GM12878 (cell line): ENCODE data around the gene NUFIP1. TPM values are rescaled to one million over a fixed set of nuclear protein-coding genes. Genes with fewer than 3 reads are reported as not detected.

Experiments used
- ATAC-seq: fragments of 200-7000 bp; cut with Tn5 transposase; 3 replicates; pipeline ENCODE4 v1.9.1; 2020; ENCODE audit warnings: mild to moderate bottlenecking, moderate library complexity
- BruUV-seq: library from RNA; stranded (reverse); fragments of 400-500 nt; replicated peaks from 2 replicates; lab custom pipeline; 2021; lab: Mats Ljungman, UMichigan
- CTCF ChIA-PET: fragments of 300-600 bp; sonication (Branson Sonifier 250); formaldehyde crosslinking; extraction: SDS; loops from one replicate; lab custom pipeline; 2021; ENCODE audit warnings: inconsistent platforms; lab: Yijun Ruan, JAX
- POLR2A ChIA-PET: fragments of 350-600 bp; formaldehyde crosslinking; extraction: SDS; loops from one replicate; lab custom pipeline; 2021; ENCODE audit warnings: inconsistent platforms; lab: Charles Lee
- RAD21 ChIA-PET: fragments of 300-600 bp; sonication (Branson Sonifier 250); formaldehyde crosslinking; loops from one replicate; lab custom pipeline; 2023; ENCODE audit warnings: antibody characterized with exemption; ENCODE audit not compliant: unreplicated experiment; lab: Charles Lee
- SMC1A ChIA-PET: fragments of 300-600 bp; sonication (Branson Sonifier 250); formaldehyde crosslinking; loops from one replicate; lab custom pipeline; 2023; ENCODE audit not compliant: unreplicated experiment, uncharacterized antibody; lab: Charles Lee
- DNase-seq: peaks from one replicate; pipeline ENCODE4 v3.0.0-alpha.2; 2011; ENCODE audit warnings: low read depth, low spot score
- FAIRE-seq: peaks from 3 replicates; lab custom pipeline; 2011; peaks lifted over from hg19 to GRCh38; lab: Jason Lieb, UNC
- H2AFZ ChIP-seq: 2 replicates; pipeline ENCODE4 v1.6.0; 2011; ENCODE audit warnings: low read depth, low read length, control low read depth; ENCODE audit not compliant: control insufficient read depth
- H3K27ac ChIP-seq: 2 replicates; pipeline ENCODE4 v1.5.1; 2011; ENCODE audit warnings: control low read depth; ENCODE audit not compliant: control insufficient read depth, insufficient read depth
- H3K27me3 ChIP-seq, 2 experiments: replicated peaks in 1 of 2; 2 replicates each; pipeline versions ENCODE4 v1.6.0 to v1.6.1; 2011; ENCODE audit warnings: low read length in 1 of 2; ENCODE audit not compliant: control insufficient read depth in 2 of 2, insufficient read depth in 2 of 2
- H3K36me3 ChIP-seq, 2 experiments: 2 replicates each; pipeline ENCODE4 v1.5.1; 2011; ENCODE audit warnings: low read length in 1 of 2; ENCODE audit not compliant: control insufficient read depth in 2 of 2, insufficient read depth in 2 of 2
- H3K4me1 ChIP-seq: 2 replicates; pipeline ENCODE4 v1.6.1; 2011; ENCODE audit warnings: mild to moderate bottlenecking, low read length, moderate library complexity, mixed read lengths; ENCODE audit not compliant: control insufficient read depth, insufficient read depth
- H3K4me2 ChIP-seq: 2 replicates; pipeline ENCODE4 v1.6.0; 2011; ENCODE audit warnings: control low read depth; ENCODE audit not compliant: control insufficient read depth, insufficient read depth
- H3K4me3 ChIP-seq: fragments of 200-600 bp; sonication (generic); 2 replicates; pipeline ENCODE4 v1.5.1; 2016
- H3K79me2 ChIP-seq: 2 replicates; pipeline ENCODE4 v1.6.0; 2011; ENCODE audit warnings: low read length; ENCODE audit not compliant: control insufficient read depth, insufficient read depth
- H3K9ac ChIP-seq: 2 replicates; pipeline ENCODE4 v1.8.0; 2011; ENCODE audit warnings: low read length, control low read depth, mixed read lengths; ENCODE audit not compliant: control insufficient read depth, insufficient read depth
- H3K9me3 ChIP-seq: replicated peaks from 3 replicates; pipeline ENCODE4 v1.5.1; 2011; ENCODE audit warnings: mild to moderate bottlenecking, low read length; ENCODE audit not compliant: control insufficient read depth, insufficient read depth
- H4K20me1 ChIP-seq: 2 replicates; pipeline ENCODE4 v1.6.0; 2011; ENCODE audit not compliant: control insufficient read depth, insufficient read depth
- ATF2 ChIP-seq: IDR thresholded peaks from 2 replicates; pipeline ENCODE4 v1.6.1; 2012; ENCODE audit warnings: low read length, inconsistent platforms
- BCL11A ChIP-seq: IDR thresholded peaks from 2 replicates; pipeline ENCODE4 v1.6.1; 2011; ENCODE audit warnings: low read depth, low read length
- BCL3 ChIP-seq: IDR thresholded peaks from 2 replicates; pipeline ENCODE4 v1.6.1; 2011; ENCODE audit warnings: borderline replicate concordance, low read depth, mild to moderate bottlenecking, moderate library complexity, low read length; ENCODE audit not compliant: insufficient read depth, poor library complexity, severe bottlenecking
- BCLAF1 ChIP-seq: fragments of 450-650 bp; IDR thresholded peaks from 2 replicates; pipeline ENCODE4 v1.6.1; 2017; ENCODE audit warnings: antibody characterized with exemption, mild to moderate bottlenecking, moderate library complexity
- BMI1 ChIP-seq: fragments of 450-650 bp; IDR thresholded peaks from 2 replicates; pipeline ENCODE4 v1.6.1; 2016; ENCODE audit warnings: mild to moderate bottlenecking, moderate library complexity, borderline replicate concordance
- CREB1 ChIP-seq: IDR thresholded peaks from 2 replicates; pipeline ENCODE4 v1.6.1; 2012; ENCODE audit warnings: low read depth, mild to moderate bottlenecking, inconsistent platforms
- ETV6 ChIP-seq, 2 experiments: fragments of 450-650 bp in 1 of 2; IDR thresholded peaks in 1 of 2; conservative IDR thresholded peaks in 1 of 2; 2 replicates each; pipeline ENCODE4 v1.6.1; 2014; ENCODE audit warnings: antibody characterized with exemption in 1 of 2, borderline replicate concordance in 1 of 2, low read depth in 1 of 2, mild to moderate bottlenecking in 1 of 2, moderate library complexity in 1 of 2
- IKZF2 ChIP-seq, 2 experiments: fragments of 450-650 bp; IDR thresholded peaks; 2 replicates each; pipeline ENCODE4 v1.6.1; 2017; ENCODE audit warnings: mild to moderate bottlenecking in 2 of 2, moderate library complexity in 2 of 2
- MXI1 ChIP-seq: fragments of 150-350 bp; IDR thresholded peaks from 2 replicates; pipeline ENCODE4 v1.6.1; 2011; ENCODE audit warnings: low read depth, mild to moderate bottlenecking, inconsistent platforms, low read length, improper control_type of control experiment
- NFYA ChIP-seq: IDR thresholded peaks from 2 replicates; pipeline ENCODE4 v1.6.1; 2011; ENCODE audit warnings: low read depth, mild to moderate bottlenecking, low read length, improper control_type of control experiment, borderline replicate concordance
- NFYB ChIP-seq: IDR thresholded peaks from 2 replicates; pipeline ENCODE4 v1.6.1; 2011; ENCODE audit warnings: low read depth, mild to moderate bottlenecking, low read length, improper control_type of control experiment, moderate library complexity; ENCODE audit not compliant: insufficient read depth
- RELB ChIP-seq: fragments of 450-650 bp; IDR thresholded peaks from 2 replicates; pipeline ENCODE4 v1.6.1; 2017; ENCODE audit warnings: low read depth, mild to moderate bottlenecking, moderate library complexity
- SKIL ChIP-seq: fragments of 450-650 bp; IDR thresholded peaks from 2 replicates; pipeline ENCODE4 v1.6.1; 2017; ENCODE audit warnings: mild to moderate bottlenecking, low read depth, inconsistent platforms; ENCODE audit not compliant: poor library complexity, severe bottlenecking
- SUPT20H ChIP-seq: IDR thresholded peaks from 2 replicates; pipeline ENCODE4 v1.6.1; 2011; ENCODE audit warnings: low read depth, mild to moderate bottlenecking, low read length, moderate library complexity, borderline replicate concordance; ENCODE audit not compliant: control insufficient read depth
- in situ Hi-C: fragments of 300-500 bp; cut with MboI; formaldehyde crosslinking; loops from 9 replicates; pipeline ENCODE4 v1.14.3; 2018; ENCODE audit warnings: mixed read lengths
- intact Hi-C: fragments of 100-400 bp; cut with micrococcal nuclease; formaldehyde crosslinking; loops from one replicate; pipeline ENCODE4 v1.14.2; 2022; ENCODE audit not compliant: unreplicated experiment
- polyA plus RNA-seq, 11 experiments: library from polyadenylated mRNA; depleted of rRNA in 4 of 11; unstranded in 6 of 11; stranded (reverse) in 5 of 11; fragments of >200 nt; fragmentation: Nextera tagmentation in 4 of 11; fragmentation: Illumina TruSeq in 1 of 11; extraction: Ambion mirVana in 4 of 11; extraction: Trizol in 1 of 11; gene quantifications; 1 replicate in 1 of 11; 2 replicates in 10 of 11; pipeline versions ENCODE4 v1.2.1 to v1.2.3, GENCODE V29; 2011 to 2016; ENCODE audit warnings: inconsistent platforms in 2 of 11, missing spikeins in 2 of 11, low read depth in 1 of 11
- total RNA-seq, 4 experiments: library from RNA; depleted of rRNA in 3 of 4; stranded (reverse); fragments of >200 nt in 3 of 4; fragmentation: Illumina TruSeq in 1 of 4; extraction: Trizol in 1 of 4; gene quantifications; 2 replicates each; pipeline versions ENCODE4 v1.2.1 to v1.2.3, GENCODE V29; 2013 to 2021

The NUFIP1 gene
- total and polyA plus RNA-seq, 10 of the 15 experiments (the other 5 are each of a cell fraction or from before 2014, with no cell fraction given): 2.5 to 11.2 (median 7.0) TPM

GRCh38 chr13:45036206-45036605 is 46.9 kb upstream of the NUFIP1 start:
- H3K79me2 ChIP-seq: no peaks in the 10 kb centered on the region
- no peaks in the 10 kb centered on the region for H4K20me1 ChIP-seq
- DNase-seq (no peak), ATAC-seq (no peak), FAIRE-seq (no peak)
- CTCF ChIA-PET: no interaction called here
- H3K4me2 ChIP-seq: no peak overlapping the region
- no peak overlapping the region for H2AFZ ChIP-seq
- RAD21 ChIA-PET: no interaction called here
- H3K36me3 ChIP-seq: no peaks in the 10 kb centered on the region; a peak in 2 of 4 replicates
- in situ Hi-C loops: no loop called here
- SMC1A ChIA-PET: interaction anchor here (0.9 kb wide), 1 partner anchor 10 kb away, joined by 3 read pairs; no protein-coding TSS in a partner anchor
- no peak overlapping the region for H3K4me3 ChIP-seq
- BruUV-seq: no TSS peak
- TF ChIP-seq SUPT20H (no peak), IKZF2 (IDR thresholded peaks at IDR 0.05) (no peak), BCL3 (no peak), BCLAF1 (no peak), BCL11A (no peak), ETV6 (conservative IDR thresholded peaks at IDR 0.05 in 1 of 2, IDR thresholded peaks at IDR 0.05 in 1 of 2; ENCODE audit: borderline replicate concordance in 1 of 2, low read depth in 1 of 2) (no peak), RELB (no peak), NFYB (no peak), ATF2 (no peak), NFYA (no peak), BMI1 (no peak), SKIL (no peak), MXI1 (no peak), CREB1 (no peak)
- H3K9ac ChIP-seq: no peak overlapping the region
- H3K27ac ChIP-seq: no peak overlapping the region
- intact Hi-C loops: no loop called here
- no peaks in the 10 kb centered on the region for H3K27me3 ChIP-seq
- no peaks in the 10 kb centered on the region for H3K9me3 ChIP-seq
- POLR2A ChIA-PET: no interaction called here
- H3K4me1 ChIP-seq: no peaks in the 10 kb centered on the region
